ENCODE data around the gene CYP2U1.

Gene CYP2U1

GRCh38 chr4:107935246-107935645 is 3.9 kb downstream of the CYP2U1 start:
- TF ChIP-seq CTCF (IDR thresholded peaks at IDR 0.05; ENCODE audit: extremely low read depth, insufficient read depth, missing control alignments) = no peak
- no peak for DNase-seq (ENCODE audit: low spot score)
- in situ Hi-C loops (cut with MboI; ENCODE audit: low pct_unique_long_range_greater_than_20kb, low sequenced_read_pairs, unreplicated experiment) = no loop called here

- TF ChIP-seq CTCF (IDR thresholded peaks at IDR 0.05; ENCODE audit: extremely low read depth, insufficient read depth, missing control alignments) = no peak
- in situ Hi-C loops (cut with MboI; ENCODE audit: low pct_unique_long_range_greater_than_20kb, low sequenced_read_pairs, unreplicated experiment) = no loop called here
- DNase-seq (ENCODE audit: low spot score) = peak; percentile 31
Observed at GRCh38 chr4:107937040-107937439, 5.7 kb downstream of the CYP2U1 start.

GRCh38 chr4:107939307-107939706 is 8.0 kb downstream of the CYP2U1 start:
- TF ChIP-seq CTCF (IDR thresholded peaks at IDR 0.05; ENCODE audit: extremely low read depth, insufficient read depth, missing control alignments) = no peak
- no peak for DNase-seq (ENCODE audit: low spot score)
- in situ Hi-C loops (cut with MboI; ENCODE audit: low pct_unique_long_range_greater_than_20kb, low sequenced_read_pairs, unreplicated experiment) = no loop called here

- no peak for DNase-seq (ENCODE audit: low spot score)
- in situ Hi-C loops (cut with MboI; ENCODE audit: low pct_unique_long_range_greater_than_20kb, low sequenced_read_pairs, unreplicated experiment) = no loop called here
- TF ChIP-seq CTCF (IDR thresholded peaks at IDR 0.05; ENCODE audit: extremely low read depth, insufficient read depth, missing control alignments) = no peak
Observed at GRCh38 chr4:107945809-107946208, 14.5 kb downstream of the CYP2U1 start.

GRCh38 chr4:107950746-107951540 is 19.6 kb downstream of the CYP2U1 start:
- in situ Hi-C loops (cut with MboI; ENCODE audit: low pct_unique_long_range_greater_than_20kb, low sequenced_read_pairs, unreplicated experiment) = no loop called here
- no peak for TF ChIP-seq CTCF (IDR thresholded peaks at IDR 0.05; ENCODE audit: extremely low read depth, insufficient read depth, missing control alignments)
- no peak for DNase-seq (ENCODE audit: low spot score)

- TF ChIP-seq CTCF (IDR thresholded peaks at IDR 0.05; ENCODE audit: extremely low read depth, insufficient read depth, missing control alignments) = no peak
- no peak for DNase-seq (ENCODE audit: low spot score)
- in situ Hi-C loops (cut with MboI; ENCODE audit: low pct_unique_long_range_greater_than_20kb, low sequenced_read_pairs, unreplicated experiment) = no loop called here
Observed at GRCh38 chr4:107951551-107951950, 20.2 kb downstream of the CYP2U1 start.

All from GM13977 (cell line).